Chondrocyte (in vitro differentiated cells): Measurements from ENCODE around the gene NT5C. TPM values are rescaled to one million over a fixed set of nuclear protein-coding genes. Genes with fewer than 3 reads are reported as not detected.
"Not testable (repeated sequence)": the region's sequence is repeated elsewhere in the genome, so short reads cannot be mapped to it uniquely, and the experiment has no call there.

Experiments
- DNase-seq: peaks from one replicate; pipeline ENCODE4 v3.0.0; 2021; ENCODE audit warnings: mixed read lengths, low spot score
- H3K27ac Mint-ChIP-seq: one replicate; pipeline ENCODE4 v1.8.0; 2021; ENCODE audit warnings: mild to moderate bottlenecking, moderate library complexity, mixed read lengths; ENCODE audit not compliant: unreplicated experiment
- H3K27me3 Mint-ChIP-seq: 2 replicates; pipeline ENCODE4 v1.8.0; 2021; ENCODE audit warnings: low read depth, mixed read lengths
- H3K36me3 Mint-ChIP-seq: 2 replicates; pipeline ENCODE4 v1.8.0; 2021; ENCODE audit warnings: low read depth, mixed read lengths
- H3K4me1 Mint-ChIP-seq: 2 replicates; pipeline ENCODE4 v1.8.0; 2021; ENCODE audit warnings: low read depth, mild to moderate bottlenecking, mixed read lengths
- H3K4me3 Mint-ChIP-seq: one replicate; pipeline ENCODE4 v1.8.0; 2021; ENCODE audit warnings: mild to moderate bottlenecking, moderate library complexity, mixed read lengths; ENCODE audit not compliant: unreplicated experiment
- H3K9me3 Mint-ChIP-seq: 2 replicates; pipeline ENCODE4 v1.8.0; 2021; ENCODE audit warnings: low read depth, mixed read lengths
- CTCF ChIP-seq: fragments of 200-600 bp; sonication (generic); IDR thresholded peaks from 2 replicates; pipeline ENCODE4 v1.5.0; 2021; ENCODE audit warnings: antibody characterized with exemption, mild to moderate bottlenecking, moderate library complexity
- total RNA-seq: library from RNA; stranded (reverse); gene quantifications from 3 replicates; pipeline ENCODE4 v1.2.1, GENCODE V29; 2021

NT5C gene
- total RNA-seq, 1 donor from 2014 or later = 31.2 TPM

DNA sequence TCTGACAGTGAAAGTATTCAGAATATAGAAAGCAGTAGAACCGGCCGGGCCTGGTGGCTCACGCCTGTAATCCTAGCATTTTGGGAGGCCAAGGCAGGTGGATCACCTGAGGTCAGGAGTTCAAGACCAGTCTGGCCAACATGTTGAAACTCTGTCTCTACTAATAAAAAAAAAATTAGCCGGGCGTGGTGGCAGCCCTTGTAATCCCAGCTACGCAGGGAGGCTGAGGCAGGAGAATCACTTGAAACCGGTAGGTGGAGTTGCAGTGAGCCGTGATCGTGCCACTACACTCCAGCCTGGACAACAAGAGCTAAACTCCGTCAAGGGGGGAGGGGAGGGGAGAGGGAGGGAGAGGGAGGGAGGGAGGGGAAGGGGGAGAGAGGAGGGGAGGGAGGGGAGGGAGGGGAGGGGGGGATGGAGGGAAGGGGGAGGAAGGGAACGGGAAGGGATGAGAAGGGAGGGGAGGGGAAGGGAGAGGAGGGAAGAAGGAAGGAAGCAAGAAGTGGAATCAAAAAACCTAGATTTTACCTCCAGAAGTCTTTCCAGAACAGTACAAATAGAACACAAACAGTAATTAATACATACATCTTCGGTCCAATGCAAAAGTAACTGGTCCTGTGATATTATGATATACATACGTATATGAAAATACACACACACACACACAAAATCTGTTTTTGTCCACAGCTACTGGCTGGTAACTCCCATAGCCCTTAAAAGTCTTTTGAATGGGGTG lies 10.9 kb upstream of the NT5C start:
- Mint-ChIP-seq H3K36me3 (peaks cover 27% of the 10 kb centered on the region), H3K9me3 (no peaks in the 10 kb centered on the region), H3K27me3 (no peaks in the 10 kb centered on the region), H3K27ac (no peak overlapping the region), H3K4me3 (no peak overlapping the region), H3K4me1 (no peaks in the 10 kb centered on the region)
- peak; percentile 18 for DNase-seq
- no peak for TF ChIP-seq CTCF

- H3K27me3 Mint-ChIP-seq = no peaks in the 10 kb centered on the region
- H3K36me3 Mint-ChIP-seq = peaks cover 5% of the 10 kb centered on the region
- no peaks in the 10 kb centered on the region for H3K9me3 Mint-ChIP-seq
- no peak overlapping the region for H3K27ac Mint-ChIP-seq
- TF ChIP-seq CTCF = no peak
- H3K4me3 Mint-ChIP-seq = no peak overlapping the region
- DNase-seq = no peak
- H3K4me1 Mint-ChIP-seq = no peaks in the 10 kb centered on the region
Measured at GRCh38 chr17:75138519-75138918, 7.0 kb upstream of the NT5C start.

- not testable (repeated sequence) for H3K36me3 Mint-ChIP-seq, H3K27me3 Mint-ChIP-seq, H3K27ac Mint-ChIP-seq, H3K4me1 Mint-ChIP-seq, H3K4me3 Mint-ChIP-seq, H3K9me3 Mint-ChIP-seq, DNase-seq
Measured at GRCh38 chr17:75137762-75138161, 6.2 kb upstream of the NT5C start.

- peak; percentile 66 for DNase-seq
- Mint-ChIP-seq H3K27me3 (no peaks in the 10 kb centered on the region), H3K36me3 (peaks cover 3% of the 10 kb centered on the region), H3K9me3 (no peaks in the 10 kb centered on the region), H3K4me1 (peaks cover 5% of the 10 kb centered on the region), H3K27ac (no peak overlapping the region), H3K4me3 (no peak overlapping the region)
- TF ChIP-seq CTCF = no peak
Measured at GRCh38 chr17:75135946-75136345, 4.4 kb upstream of the NT5C start.

DNA sequence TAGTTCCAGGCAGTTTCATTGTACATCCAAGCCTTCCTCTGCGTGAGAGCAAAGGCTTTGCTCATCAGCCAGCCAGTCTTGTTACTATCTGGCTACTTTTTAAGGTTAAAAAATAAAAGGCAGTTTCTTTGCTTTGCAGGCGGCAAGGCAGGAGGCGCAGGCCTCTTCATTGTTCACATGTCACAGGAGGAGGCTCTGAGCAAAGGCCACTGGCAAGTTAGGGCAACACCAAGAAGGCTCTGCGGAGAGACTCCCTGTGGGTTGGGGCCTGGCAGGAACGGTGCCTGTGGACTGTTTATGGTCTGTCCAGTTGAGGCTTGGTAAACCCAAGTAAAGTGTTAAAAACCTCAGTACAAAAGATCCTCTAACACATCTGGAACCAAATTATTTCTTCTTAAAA lies 3.9 kb upstream of the NT5C start:
- Mint-ChIP-seq H3K27me3 (no peaks in the 10 kb centered on the region), H3K4me3 (no peak overlapping the region), H3K9me3 (no peaks in the 10 kb centered on the region), H3K27ac (no peak overlapping the region), H3K36me3 (peaks cover 2% of the 10 kb centered on the region), H3K4me1 (peaks cover 8% of the 10 kb centered on the region)
- DNase-seq = peak; percentile 47
- TF ChIP-seq CTCF = no peak

DNA sequence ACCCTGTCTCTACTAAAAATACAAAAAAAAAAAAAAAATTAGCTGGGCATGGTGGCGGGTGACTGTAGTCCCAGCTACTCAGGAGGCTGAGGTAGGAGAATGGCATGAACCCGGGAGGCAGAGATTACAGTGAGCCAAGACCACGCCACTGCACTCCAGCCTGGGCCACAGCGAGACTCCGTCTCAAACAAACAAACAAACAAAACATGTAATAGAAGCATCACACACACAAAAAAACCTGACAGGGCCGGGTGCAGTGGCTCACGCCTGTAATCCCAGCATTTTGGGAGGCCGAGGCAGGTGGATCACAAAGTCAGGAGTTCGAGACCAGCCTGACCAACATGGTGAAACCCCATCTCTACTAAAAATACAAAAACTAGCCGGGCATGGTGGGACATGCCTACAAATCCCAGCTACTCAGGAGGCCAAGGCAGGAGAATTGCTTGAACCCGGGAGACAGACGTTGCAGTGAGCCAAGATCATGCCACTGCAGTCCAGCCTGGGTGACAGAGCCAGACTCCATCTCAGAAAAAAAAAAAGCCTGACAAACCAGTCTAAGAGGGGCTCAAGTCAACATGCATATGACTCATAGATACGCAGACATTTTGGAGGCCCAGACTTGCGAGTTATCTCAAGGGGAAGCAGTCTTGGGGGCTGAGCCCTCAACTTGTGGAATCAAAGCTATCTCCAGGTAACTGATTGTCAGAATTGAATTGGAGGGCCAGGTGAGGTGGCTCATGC lies 2.2 kb upstream of the NT5C start:
- DNase-seq = peak; percentile 29
- H3K36me3 Mint-ChIP-seq, H3K9me3 Mint-ChIP-seq, H3K27ac Mint-ChIP-seq, H3K27me3 Mint-ChIP-seq, H3K4me3 Mint-ChIP-seq: not testable (repeated sequence)
- H3K4me1 Mint-ChIP-seq = peaks cover 10% of the 10 kb centered on the region
